Pancreas (tissue), 10 donors: ENCODE measurements around the gene ATG2A. TPM values are rescaled to one million over a fixed set of nuclear protein-coding genes. Genes with fewer than 3 reads are reported as not detected.

Experiments used
- ATAC-seq, 4 donors: fragments of 200-7000 bp; cut with Tn5 transposase; one replicate each; pipeline versions ENCODE4 v1.8.0 to v1.9.1; 2020; ENCODE audit warnings: mild to moderate bottlenecking in 4 of 4, moderate library complexity in 4 of 4
- DNase-seq, 6 donors: peaks; one replicate each; pipeline ENCODE4 v3.0.0-alpha.2; 2020
- FAIRE-seq: peaks from 2 replicates; lab custom pipeline; 2012; peaks lifted over from hg19 to GRCh38; lab: Jason Lieb, UNC
- H3K27ac ChIP-seq, 4 donors: fragments of 200-600 bp; sonication (generic); 1 replicate in 3 of 4; 2 replicates in 1 of 4; pipeline versions ENCODE4 v1.5.0 to v1.8.0; 2020
- H3K27me3 ChIP-seq, 4 donors: fragments of 200-600 bp; one replicate each; pipeline ENCODE4 v1.8.0; 2021
- H3K36me3 ChIP-seq, 3 donors: fragments of 200-600 bp; sonication (generic) in 1 of 3; one replicate each; pipeline versions ENCODE4 v1.5.0 to v1.8.0; 2020 to 2021
- H3K4me1 ChIP-seq, 3 donors: fragments of 200-600 bp; one replicate each; pipeline ENCODE4 v1.8.0; 2021
- H3K4me3 ChIP-seq, 4 donors: fragments of 200-600 bp; sonication (generic) in 2 of 4; one replicate each; pipeline versions ENCODE4 v1.5.0 to v1.8.0; 2020 to 2021
- H3K9me3 ChIP-seq, 4 donors: fragments of 200-600 bp; one replicate each; pipeline ENCODE4 v1.8.0; 2021
- WGBS, 2 donors: extraction: QIAGEN DNeasy Blood & Tissue Kit; methylation state at CpG; one replicate each; pipeline ENCODE4 v1.1.7; 2013; 5-methylcytosine and 5-hydroxymethylcytosine counted together
- intact Hi-C, 3 donors: fragments of 100-400 bp; cut with DNase I; formaldehyde crosslinking; loops; one replicate each; pipeline versions ENCODE4 v1.11.1 to v1.14.2; 2022
- polyA plus RNA-seq, 2 donors: library from polyadenylated mRNA; stranded (reverse); fragments of 200-250 nt; gene quantifications; one replicate each; pipeline ENCODE4 v1.2.3, GENCODE V29; 2013
- total RNA-seq, 6 donors: library from RNA; stranded (reverse); fragmentation: NEBNext Ultra II Directional in 4 of 6; extraction: Animal tissue kit (Norgen Biotek cat#: 25700) in 4 of 6; gene quantifications; one replicate each; pipeline versions ENCODE4 v1.2.1 to v1.2.4, GENCODE V29; 2021 to 2023
- TF ChIP-seq, protein P1 (sequence below), 4 donors: fragments of 200-600 bp; sonication (generic) in 3 of 4; IDR thresholded peaks; one replicate each; pipeline versions ENCODE4 v1.5.0 to v1.8.0; 2021; ENCODE audit warnings: antibody characterized with exemption in 4 of 4
- donor health status: healthy with polysubstance abuse.
- donor health status: DM: no; HTN: no; CAD: no; lungs with moderate emphysema.
- donor health status: DM: no; HTN: no; CAD: no.
- donor health status: control.
- donor health status: control.
- donor health status: Bipolar disorder and iron deficiency.
- donor health status: DM: yes; HTN: yes; CAD: no.
- donor health status: DM: no; HTN: no; CAD: no.
- donor health status: DM: no; HTN: no; CAD: no.
- donor health status: DM: yes; HTN: yes; CAD: no.

Gene ATG2A
- total and polyA plus RNA-seq, 8 donors = 13.3 to 34.1 (median 17.1) TPM

DNA sequence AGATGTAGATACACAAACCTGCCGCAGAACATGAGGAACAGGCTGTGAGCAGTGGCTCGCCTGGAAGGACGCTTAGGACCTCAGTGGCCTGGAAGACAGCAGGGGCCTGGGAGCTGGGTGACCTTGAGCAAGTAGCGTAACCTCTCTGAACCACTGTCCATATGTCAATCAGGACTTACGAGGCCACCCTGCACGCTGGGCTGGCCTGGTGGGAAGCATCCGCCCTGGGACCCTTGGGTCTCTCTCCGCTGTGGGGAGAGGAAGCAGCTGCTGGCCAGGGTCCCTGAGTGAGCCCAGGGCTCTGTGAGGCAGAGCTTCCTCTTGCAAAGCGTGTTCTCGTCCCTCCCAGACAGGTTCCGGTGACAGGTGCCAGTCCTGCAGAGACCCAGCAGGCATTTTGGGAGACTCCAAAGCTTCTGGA, 24.6 kb downstream of the ATG2A start:
- Histone ChIP-seq H3K4me3 (peak overlapping the region; percentile 30 to 52 (median 41)), H3K27me3 (no peaks in the 10 kb centered on the region), H3K4me1 (peaks cover 9 to 30% (median 19%) of the 10 kb centered on the region in 3 donors), H3K27ac (peak overlapping the region; percentile 59 to 87 (median 76)), H3K9me3 (no peaks in the 10 kb centered on the region), H3K36me3 (peaks cover 0 to 11% (median 2%) of the 10 kb centered on the region in 3 donors)
- TF ChIP-seq, protein P1, sequence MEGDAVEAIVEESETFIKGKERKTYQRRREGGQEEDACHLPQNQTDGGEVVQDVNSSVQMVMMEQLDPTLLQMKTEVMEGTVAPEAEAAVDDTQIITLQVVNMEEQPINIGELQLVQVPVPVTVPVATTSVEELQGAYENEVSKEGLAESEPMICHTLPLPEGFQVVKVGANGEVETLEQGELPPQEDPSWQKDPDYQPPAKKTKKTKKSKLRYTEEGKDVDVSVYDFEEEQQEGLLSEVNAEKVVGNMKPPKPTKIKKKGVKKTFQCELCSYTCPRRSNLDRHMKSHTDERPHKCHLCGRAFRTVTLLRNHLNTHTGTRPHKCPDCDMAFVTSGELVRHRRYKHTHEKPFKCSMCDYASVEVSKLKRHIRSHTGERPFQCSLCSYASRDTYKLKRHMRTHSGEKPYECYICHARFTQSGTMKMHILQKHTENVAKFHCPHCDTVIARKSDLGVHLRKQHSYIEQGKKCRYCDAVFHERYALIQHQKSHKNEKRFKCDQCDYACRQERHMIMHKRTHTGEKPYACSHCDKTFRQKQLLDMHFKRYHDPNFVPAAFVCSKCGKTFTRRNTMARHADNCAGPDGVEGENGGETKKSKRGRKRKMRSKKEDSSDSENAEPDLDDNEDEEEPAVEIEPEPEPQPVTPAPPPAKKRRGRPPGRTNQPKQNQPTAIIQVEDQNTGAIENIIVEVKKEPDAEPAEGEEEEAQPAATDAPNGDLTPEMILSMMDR (IDR thresholded peaks at IDR 0.05) = no peak
- intact Hi-C loops = loop anchor here in 2 of 3 donors (5.0 to 10.0 kb wide), 3 partner anchors 40 to 108 kb away; no protein-coding TSS in a partner anchor
- ATAC-seq = peak in 3 of 4 donors; percentile 1 to 2 (median 2)
- DNase-seq = peak in 1 of 6 donors; percentile 40
- no peak for FAIRE-seq
- WGBS, 2 donors = 33 to 37% methylated on average over 11 of the region's 11 CpGs

DNA sequence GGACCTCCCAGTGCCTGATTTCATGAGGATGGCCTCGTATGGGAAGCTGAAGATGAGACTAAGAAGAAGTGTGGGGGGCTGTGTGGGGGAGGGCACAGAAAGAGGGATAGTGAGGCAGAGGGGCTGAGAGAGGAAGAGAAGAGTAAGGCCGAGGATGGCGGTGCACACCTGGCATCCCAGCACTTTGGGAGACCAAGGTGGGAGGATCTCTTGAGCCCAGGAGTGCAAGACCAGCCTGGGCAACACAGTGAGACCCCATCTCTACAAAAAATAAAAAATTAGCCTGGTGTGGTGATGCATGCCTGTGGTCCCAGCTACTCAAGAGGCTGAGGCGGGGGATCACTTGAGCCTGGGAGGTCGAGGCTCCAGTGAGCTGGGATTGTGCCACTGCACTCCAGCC, 25.1 kb downstream of the ATG2A start:
- Histone ChIP-seq H3K36me3 (peaks cover 0 to 9% (median 0%) of the 10 kb centered on the region in 3 donors), H3K9me3 (no peaks in the 10 kb centered on the region), H3K27me3 (no peaks in the 10 kb centered on the region), H3K27ac (peak overlapping the region in 3 of 4 donors; percentile 71 to 87 (median 81)), H3K4me1 (peaks cover 9 to 30% (median 19%) of the 10 kb centered on the region in 3 donors), H3K4me3 (peak overlapping the region in 3 of 4 donors; percentile 30 to 52 (median 49))
- TF ChIP-seq, protein P1 (IDR thresholded peaks at IDR 0.05) = no peak
- WGBS, 2 donors = 50 to 59% methylated on average over 5 of the region's 5 CpGs
- FAIRE-seq (no peak), ATAC-seq (no peak), DNase-seq (no peak)
- intact Hi-C loops = loop anchor here in 2 of 3 donors (5.0 to 10.0 kb wide), 3 partner anchors 40 to 107 kb away; no protein-coding TSS in a partner anchor

DNA sequence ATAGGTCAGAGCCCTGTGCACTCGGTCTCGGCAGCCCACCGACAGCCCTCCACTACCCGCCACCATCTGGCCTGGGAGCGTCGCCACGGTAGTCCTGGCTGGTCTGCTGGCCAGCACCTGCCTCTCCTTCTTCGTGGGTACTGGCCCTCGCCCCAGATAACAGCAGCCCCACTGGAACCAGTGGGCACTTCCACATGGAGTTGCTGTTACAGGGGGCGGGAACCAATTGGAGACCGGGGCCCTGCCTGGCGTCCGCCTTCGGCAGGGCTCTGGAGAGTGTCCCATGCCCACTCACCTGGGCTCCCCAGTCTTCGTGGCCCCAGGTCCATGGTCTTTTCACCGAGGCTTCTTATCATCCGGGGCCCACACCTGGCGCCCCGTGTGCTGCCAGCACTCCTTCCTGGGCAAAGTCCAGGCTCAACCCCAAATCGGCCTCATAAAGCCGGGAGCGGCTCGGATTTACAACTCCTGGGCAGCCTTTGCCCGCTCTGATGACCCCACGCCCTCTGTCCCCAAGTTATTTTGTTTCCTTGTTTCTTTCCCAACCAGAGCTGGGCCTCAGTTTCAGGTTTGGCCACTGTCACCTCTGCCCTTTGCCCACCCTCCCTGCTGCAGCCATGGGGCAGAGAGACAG, 25.7 kb downstream of the ATG2A start:
- intact Hi-C loops = loop anchor here in 2 of 3 donors (5.0 to 10.0 kb wide), 3 partner anchors 39 to 107 kb away; no protein-coding TSS in a partner anchor
- peaks cover 9 to 30% (median 19%) of the 10 kb centered on the region in 3 donors for H3K4me1 ChIP-seq
- peaks cover 0 to 4% (median 0%) of the 10 kb centered on the region in 3 donors for H3K36me3 ChIP-seq
- peak overlapping the region in 2 of 4 donors; percentile 49 to 52 for H3K4me3 ChIP-seq
- DNase-seq (no peak), FAIRE-seq (no peak), ATAC-seq (peak in 2 of 4 donors; percentile 1 to 3)
- 34 to 36% methylated on average over 25 of the region's 25 CpGs for WGBS, 2 donors
- TF ChIP-seq, protein P1 (IDR thresholded peaks at IDR 0.05) = no peak
- H3K27ac ChIP-seq = peak overlapping the region in 2 of 4 donors; percentile 33 to 48
- no peaks in the 10 kb centered on the region for H3K9me3 ChIP-seq
- H3K27me3 ChIP-seq = no peaks in the 10 kb centered on the region

- FAIRE-seq = no peak
Observed at GRCh38 chr11:64890522-64890939, 26.5 kb downstream of the ATG2A start.

More at GRCh38 chr11:64890522-64890939, 26.5 kb downstream of the ATG2A start:
- ATAC-seq (no peak), DNase-seq (no peak)
- Histone ChIP-seq H3K27ac (no peak overlapping the region), H3K27me3 (no peaks in the 10 kb centered on the region), H3K4me3 (no peak overlapping the region), H3K9me3 (no peaks in the 10 kb centered on the region), H3K36me3 (no peaks in the 10 kb centered on the region), H3K4me1 (peaks cover 9 to 30% (median 19%) of the 10 kb centered on the region in 3 donors)
- TF ChIP-seq, protein P1 (IDR thresholded peaks at IDR 0.05) = no peak
- 82 to 89% methylated on average over 7 of the region's 7 CpGs for WGBS, 2 donors
- intact Hi-C loops = loop anchor here in 2 of 3 donors (5.0 to 10.0 kb wide), 3 partner anchors 38 to 106 kb away; no protein-coding TSS in a partner anchor
